Panc1 (cell line): ENCODE data around the gene SDSL. TPM values are rescaled to one million over a fixed set of nuclear protein-coding genes. Genes with fewer than 3 reads are reported as not detected.

Experiments
- ATAC-seq: fragments of 200-7000 bp; cut with Tn5 transposase; 2 replicates; pipeline ENCODE4 v1.9.1; 2020; ENCODE audit warnings: mild to moderate bottlenecking, moderate library complexity
- BruUV-seq: library from RNA; stranded (reverse); fragments of 400-500 nt; replicated peaks from 2 replicates; lab custom pipeline; 2021; lab: Mats Ljungman, UMichigan
- CTCF ChIA-PET: fragments of 300-600 bp; sonication (Branson Sonifier 250); formaldehyde crosslinking; loops from one replicate; lab custom pipeline; 2022; ENCODE audit warnings: antibody characterized with exemption; lab: Charles Lee
- POLR2A ChIA-PET: fragments of 300-600 bp; sonication (Branson Sonifier 250); formaldehyde crosslinking; loops from one replicate; lab custom pipeline; 2022; ENCODE audit warnings: antibody characterized with exemption; lab: Charles Lee
- DNase-seq: peaks from one replicate; pipeline ENCODE4 v3.0.0-alpha.2; 2010; ENCODE audit warnings: low read depth, low spot score
- H3K27ac ChIP-seq: 2 replicates; pipeline ENCODE4 v1.5.1; 2011; ENCODE audit warnings: mild to moderate bottlenecking, low read length, inconsistent platforms
- H3K27me3 ChIP-seq: fragments of 200-500 bp; sonication (Bioruptor generic); 2 replicates; pipeline ENCODE4 v1.6.0; 2014; ENCODE audit warnings: low read length, inconsistent platforms; ENCODE audit not compliant: control insufficient read depth, insufficient read depth
- H3K36me3 ChIP-seq: fragments of 200-500 bp; sonication (Bioruptor generic); 2 replicates; pipeline ENCODE4 v1.5.1; 2014; ENCODE audit warnings: inconsistent platforms, mild to moderate bottlenecking, low read length, moderate library complexity; ENCODE audit not compliant: control insufficient read depth, insufficient read depth
- H3K4me1 ChIP-seq: 2 replicates; pipeline ENCODE4 v1.5.1; 2011; ENCODE audit warnings: inconsistent platforms, mild to moderate bottlenecking, low read length, moderate library complexity; ENCODE audit not compliant: control insufficient read depth, insufficient read depth
- H3K4me3 ChIP-seq, 2 experiments: 2 replicates each; pipeline ENCODE4 v1.5.1; 2011 to 2012; ENCODE audit warnings: low read depth in 2 of 2, low read length in 2 of 2, mild to moderate bottlenecking in 2 of 2, inconsistent platforms in 1 of 2, moderate library complexity in 1 of 2
- H3K9me3 ChIP-seq: fragments of 200-500 bp; sonication (Bioruptor generic); 2 replicates; pipeline ENCODE4 v1.5.1; 2014; ENCODE audit warnings: low read depth, mild to moderate bottlenecking, inconsistent platforms, low read length, moderate library complexity; ENCODE audit not compliant: control insufficient read depth, insufficient read depth
- POLR2AphosphoS5 ChIP-seq: IDR thresholded peaks from 2 replicates; pipeline ENCODE4 v1.6.1; 2012; ENCODE audit warnings: mild to moderate bottlenecking, low read depth, low read length, moderate library complexity
- SIN3A ChIP-seq: IDR thresholded peaks from 2 replicates; pipeline ENCODE4 v1.6.1; 2012; ENCODE audit warnings: low read depth, mild to moderate bottlenecking, low read length, moderate library complexity, borderline replicate concordance; ENCODE audit not compliant: insufficient read depth
- TCF7L2 ChIP-seq: IDR thresholded peaks from 2 replicates; pipeline ENCODE4 v1.6.1; 2011; ENCODE audit warnings: mild to moderate bottlenecking, low read depth, low read length, inconsistent platforms
- in situ Hi-C: cut with HindIII; loops from 2 replicates; pipeline ENCODE4 v1.10.0; 2016; ENCODE audit warnings: low sequenced_read_pairs, low pct_unique_long_range_greater_than_20kb
- intact Hi-C: fragments of 100-400 bp; cut with micrococcal nuclease; formaldehyde crosslinking; loops from one replicate; pipeline ENCODE4 v1.10.0; 2022; ENCODE audit not compliant: unreplicated experiment
- total RNA-seq: library from RNA; stranded (reverse); gene quantifications from one replicate; pipeline ENCODE4 v1.2.1, GENCODE V29; 2021; ENCODE audit not compliant: unreplicated experiment
- TF ChIP-seq, protein P1 (sequence below), 2 experiments: IDR thresholded peaks; 2 replicates each; pipeline ENCODE4 v1.6.1; 2011 to 2012; ENCODE audit warnings: low read depth in 2 of 2, control low read depth in 1 of 2, low read length in 1 of 2, mild to moderate bottlenecking in 1 of 2, moderate library complexity in 1 of 2; ENCODE audit not compliant: insufficient read depth in 1 of 2
- TF ChIP-seq, protein P2 (sequence below): fragments of 450-650 bp; IDR thresholded peaks from 2 replicates; pipeline ENCODE4 v1.5.1; 2017; ENCODE audit warnings: mild to moderate bottlenecking

SDSL gene
- total RNA-seq, 1 experiment from 2014 or later: 5.8 TPM

DNA sequence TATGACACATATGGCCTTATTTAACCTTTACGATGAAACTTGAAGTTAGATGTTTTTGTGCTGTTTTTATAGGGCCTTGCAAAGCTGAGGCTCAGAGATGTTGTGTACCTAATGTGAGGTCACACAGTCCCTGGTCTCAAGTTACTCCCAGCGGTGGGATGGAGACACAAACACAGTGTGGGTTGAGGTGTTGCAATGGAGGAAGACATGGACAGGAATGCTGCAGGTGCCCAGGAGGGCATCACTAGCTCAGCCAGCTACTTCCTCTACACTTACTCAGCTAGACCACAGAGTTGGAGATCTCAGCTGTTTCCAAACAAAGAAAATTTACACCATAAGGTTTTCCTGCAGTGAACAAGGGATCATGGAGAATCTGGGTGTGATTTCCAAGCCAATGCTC is 34.0 kb downstream of the SDSL start:
- ATAC-seq: no peak
- ChIA-PET CTCF (interaction anchor here (1.1 kb wide), 1 partner anchor 8 kb away, joined by 3 read pairs; no protein-coding TSS in a partner anchor), POLR2A (no interaction called here)
- Histone ChIP-seq H3K27me3 (peaks cover 4% of the 10 kb centered on the region), H3K27ac (no peak overlapping the region), H3K4me1 (no peaks in the 10 kb centered on the region), H3K4me3 (no peak overlapping the region), H3K9me3 (no peaks in the 10 kb centered on the region), H3K36me3 (no peaks in the 10 kb centered on the region)
- in situ Hi-C loops: no loop called here
- no peak for DNase-seq
- TF ChIP-seq SIN3A: no peak
- TF ChIP-seq, protein P1, sequence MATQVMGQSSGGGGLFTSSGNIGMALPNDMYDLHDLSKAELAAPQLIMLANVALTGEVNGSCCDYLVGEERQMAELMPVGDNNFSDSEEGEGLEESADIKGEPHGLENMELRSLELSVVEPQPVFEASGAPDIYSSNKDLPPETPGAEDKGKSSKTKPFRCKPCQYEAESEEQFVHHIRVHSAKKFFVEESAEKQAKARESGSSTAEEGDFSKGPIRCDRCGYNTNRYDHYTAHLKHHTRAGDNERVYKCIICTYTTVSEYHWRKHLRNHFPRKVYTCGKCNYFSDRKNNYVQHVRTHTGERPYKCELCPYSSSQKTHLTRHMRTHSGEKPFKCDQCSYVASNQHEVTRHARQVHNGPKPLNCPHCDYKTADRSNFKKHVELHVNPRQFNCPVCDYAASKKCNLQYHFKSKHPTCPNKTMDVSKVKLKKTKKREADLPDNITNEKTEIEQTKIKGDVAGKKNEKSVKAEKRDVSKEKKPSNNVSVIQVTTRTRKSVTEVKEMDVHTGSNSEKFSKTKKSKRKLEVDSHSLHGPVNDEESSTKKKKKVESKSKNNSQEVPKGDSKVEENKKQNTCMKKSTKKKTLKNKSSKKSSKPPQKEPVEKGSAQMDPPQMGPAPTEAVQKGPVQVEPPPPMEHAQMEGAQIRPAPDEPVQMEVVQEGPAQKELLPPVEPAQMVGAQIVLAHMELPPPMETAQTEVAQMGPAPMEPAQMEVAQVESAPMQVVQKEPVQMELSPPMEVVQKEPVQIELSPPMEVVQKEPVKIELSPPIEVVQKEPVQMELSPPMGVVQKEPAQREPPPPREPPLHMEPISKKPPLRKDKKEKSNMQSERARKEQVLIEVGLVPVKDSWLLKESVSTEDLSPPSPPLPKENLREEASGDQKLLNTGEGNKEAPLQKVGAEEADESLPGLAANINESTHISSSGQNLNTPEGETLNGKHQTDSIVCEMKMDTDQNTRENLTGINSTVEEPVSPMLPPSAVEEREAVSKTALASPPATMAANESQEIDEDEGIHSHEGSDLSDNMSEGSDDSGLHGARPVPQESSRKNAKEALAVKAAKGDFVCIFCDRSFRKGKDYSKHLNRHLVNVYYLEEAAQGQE (IDR thresholded peaks at IDR 0.05; ENCODE audit: insufficient read depth in 1 of 2, low read depth in 2 of 2, low read length in 1 of 2): no peak
- no peak for TF ChIP-seq POLR2AphosphoS5
- TF ChIP-seq TCF7L2: no peak
- TF ChIP-seq, protein P2, sequence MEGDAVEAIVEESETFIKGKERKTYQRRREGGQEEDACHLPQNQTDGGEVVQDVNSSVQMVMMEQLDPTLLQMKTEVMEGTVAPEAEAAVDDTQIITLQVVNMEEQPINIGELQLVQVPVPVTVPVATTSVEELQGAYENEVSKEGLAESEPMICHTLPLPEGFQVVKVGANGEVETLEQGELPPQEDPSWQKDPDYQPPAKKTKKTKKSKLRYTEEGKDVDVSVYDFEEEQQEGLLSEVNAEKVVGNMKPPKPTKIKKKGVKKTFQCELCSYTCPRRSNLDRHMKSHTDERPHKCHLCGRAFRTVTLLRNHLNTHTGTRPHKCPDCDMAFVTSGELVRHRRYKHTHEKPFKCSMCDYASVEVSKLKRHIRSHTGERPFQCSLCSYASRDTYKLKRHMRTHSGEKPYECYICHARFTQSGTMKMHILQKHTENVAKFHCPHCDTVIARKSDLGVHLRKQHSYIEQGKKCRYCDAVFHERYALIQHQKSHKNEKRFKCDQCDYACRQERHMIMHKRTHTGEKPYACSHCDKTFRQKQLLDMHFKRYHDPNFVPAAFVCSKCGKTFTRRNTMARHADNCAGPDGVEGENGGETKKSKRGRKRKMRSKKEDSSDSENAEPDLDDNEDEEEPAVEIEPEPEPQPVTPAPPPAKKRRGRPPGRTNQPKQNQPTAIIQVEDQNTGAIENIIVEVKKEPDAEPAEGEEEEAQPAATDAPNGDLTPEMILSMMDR: no peak
- intact Hi-C loops: no loop called here
- BruUV-seq: no TSS peak

DNA sequence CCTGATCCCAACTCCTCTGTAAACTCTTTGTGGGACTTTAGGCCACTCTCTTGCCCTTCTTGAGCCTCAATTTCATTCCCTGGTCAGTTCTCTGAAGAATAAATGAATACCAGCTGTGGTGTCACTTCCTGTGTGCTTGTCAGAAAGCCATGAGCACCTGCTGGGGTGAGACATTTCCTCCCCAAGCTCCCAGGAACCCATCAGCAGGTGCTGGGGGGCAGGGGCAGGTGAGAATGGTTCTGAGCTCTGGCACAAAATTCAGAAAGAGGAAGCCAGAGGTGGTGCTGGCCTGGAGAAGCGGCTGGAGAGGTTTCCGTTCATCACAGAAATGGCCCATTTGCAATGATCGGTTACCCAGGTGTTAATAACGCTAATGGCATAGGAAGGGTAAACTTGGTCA is 34.6 kb downstream of the SDSL start:
- Histone ChIP-seq H3K9me3 (no peaks in the 10 kb centered on the region), H3K27ac (no peak overlapping the region), H3K27me3 (peaks cover 7% of the 10 kb centered on the region), H3K36me3 (no peaks in the 10 kb centered on the region), H3K4me1 (no peaks in the 10 kb centered on the region), H3K4me3 (no peak overlapping the region)
- ChIA-PET POLR2A (no interaction called here), CTCF (interaction anchor here (1.1 kb wide), 1 partner anchor 9 kb away, joined by 3 read pairs; no protein-coding TSS in a partner anchor)
- no TSS peak for BruUV-seq
- TF ChIP-seq TCF7L2 (no peak), SIN3A (no peak)
- in situ Hi-C loops: no loop called here
- intact Hi-C loops: no loop called here
- DNase-seq (no peak), ATAC-seq (no peak)

DNA sequence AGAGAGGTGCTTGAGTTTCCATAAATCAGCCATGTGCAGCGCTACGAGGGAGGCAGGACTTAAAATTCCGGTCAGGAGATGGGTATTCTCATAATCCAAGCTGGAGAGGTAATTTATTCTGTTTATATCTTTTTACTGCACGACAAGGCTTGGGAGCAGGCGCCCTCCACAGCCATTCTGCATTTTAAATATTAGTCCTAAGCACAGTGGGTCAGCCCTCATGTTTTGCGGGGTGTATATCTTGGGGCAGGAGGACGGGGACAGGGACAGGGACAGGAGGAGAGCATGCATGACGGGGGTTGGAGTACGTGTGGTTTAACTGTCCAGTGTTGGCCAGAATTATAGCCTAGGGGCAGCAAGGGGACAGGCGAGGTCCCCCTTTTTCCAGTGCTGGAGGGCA is 35.0 kb downstream of the SDSL start:
- CTCF ChIA-PET: interaction anchor here (1.1 kb wide), 1 partner anchor 9 kb away, joined by 3 read pairs; no protein-coding TSS in a partner anchor
- no peak overlapping the region for H3K27ac ChIP-seq
- BruUV-seq: no TSS peak

More for the DNA sequence above, 35.0 kb downstream of the SDSL start:
- TF ChIP-seq, protein P1 (IDR thresholded peaks at IDR 0.05; ENCODE audit: insufficient read depth in 1 of 2, low read depth in 2 of 2, low read length in 1 of 2): no peak
- TF ChIP-seq POLR2AphosphoS5 (no peak), SIN3A (no peak), TCF7L2 (no peak)
- TF ChIP-seq, protein P2: no peak
- H3K27me3 ChIP-seq: peaks cover 7% of the 10 kb centered on the region
- no peak for DNase-seq
- no peaks in the 10 kb centered on the region for H3K36me3 ChIP-seq
- no peak overlapping the region for H3K4me3 ChIP-seq
- in situ Hi-C loops (no loop called here), intact Hi-C loops (no loop called here)
- POLR2A ChIA-PET: interaction anchor here (1.1 kb wide), 1 partner anchor 26 kb away, joined by 6 read pairs; no protein-coding TSS in a partner anchor
- H3K9me3 ChIP-seq: no peaks in the 10 kb centered on the region
- no peak for ATAC-seq
- peaks cover 2% of the 10 kb centered on the region; the same call in 1 of the 2 replicates for H3K4me1 ChIP-seq
